ENCODE measurements around the gene ACSM5. TPM values are rescaled to one million over a fixed set of nuclear protein-coding genes. Genes with fewer than 3 reads are reported as not detected.

Gene ACSM5
- total RNA-seq, 1 experiment from 2014 or later: not detected

GRCh38 chr16:20393801-20394577, 15.3 kb upstream of the ACSM5 start:
- intact Hi-C loops (cut with micrococcal nuclease; ENCODE audit: unreplicated experiment): no loop called here
- POLR2A ChIA-PET: no interaction called here

GRCh38 chr16:20395946-20396345, 13.4 kb upstream of the ACSM5 start:
- no peak overlapping the region for H3K27ac Mint-ChIP-seq (ENCODE audit: unreplicated experiment)
- ChIA-PET CTCF (interaction anchor here (1.0 kb wide), 1 partner anchor 488 kb away, joined by 3 read pairs; no protein-coding TSS in a partner anchor), POLR2A (no interaction called here)
- Histone ChIP-seq H3K4me3 (ENCODE audit: low read depth, low read length) (no peak overlapping the region), H3K9me3 (no peaks in the 10 kb centered on the region), H3K36me3 (ENCODE audit: control insufficient read depth, insufficient read depth, low read length) (no peaks in the 10 kb centered on the region), H3K27me3 (replicated peaks; ENCODE audit: control insufficient read depth, insufficient read depth, low read length) (no peaks in the 10 kb centered on the region), H3K4me1 (no peaks in the 10 kb centered on the region)
- H3K4me3 Mint-ChIP-seq (ENCODE audit: unreplicated experiment): no peak overlapping the region
- TF ChIP-seq CTCF (IDR thresholded peaks at IDR 0.05; ENCODE audit: insufficient read depth in 1 of 2, low read depth in 1 of 2, low read length in 1 of 2, severe bottlenecking in 1 of 2, unreplicated experiment in 1 of 2): no peak
- H3K4me1 Mint-ChIP-seq (ENCODE audit: low read depth, unreplicated experiment): no peaks in the 10 kb centered on the region
- BruUV-seq (replicated peaks): no TSS peak
- H3K36me3 Mint-ChIP-seq (ENCODE audit: insufficient read depth, unreplicated experiment): no peaks in the 10 kb centered on the region
- H3K27me3 Mint-ChIP-seq (ENCODE audit: insufficient read depth, unreplicated experiment): no peaks in the 10 kb centered on the region
- intact Hi-C loops (cut with micrococcal nuclease; ENCODE audit: unreplicated experiment): no loop called here
- DNase-seq: no peak
- no peaks in the 10 kb centered on the region for H3K9me3 Mint-ChIP-seq (ENCODE audit: unreplicated experiment)

More at GRCh38 chr16:20393801-20394577, 15.3 kb upstream of the ACSM5 start:
- H3K36me3 Mint-ChIP-seq (ENCODE audit: insufficient read depth, unreplicated experiment): no peaks in the 10 kb centered on the region
- H3K4me1 Mint-ChIP-seq (ENCODE audit: low read depth, unreplicated experiment): no peaks in the 10 kb centered on the region
- H3K27me3 Mint-ChIP-seq (ENCODE audit: insufficient read depth, unreplicated experiment): no peaks in the 10 kb centered on the region
- no peaks in the 10 kb centered on the region for H3K27me3 ChIP-seq (replicated peaks; ENCODE audit: control insufficient read depth, insufficient read depth, low read length)
- no peaks in the 10 kb centered on the region for H3K36me3 ChIP-seq (ENCODE audit: control insufficient read depth, insufficient read depth, low read length)
- no peak overlapping the region for H3K27ac Mint-ChIP-seq (ENCODE audit: unreplicated experiment)
- no TSS peak for BruUV-seq (replicated peaks)
- no peak overlapping the region for H3K4me3 Mint-ChIP-seq (ENCODE audit: unreplicated experiment)
- DNase-seq: no peak
- TF ChIP-seq CTCF (IDR thresholded peaks at IDR 0.05; ENCODE audit: insufficient read depth in 1 of 2, low read depth in 1 of 2, low read length in 1 of 2, severe bottlenecking in 1 of 2, unreplicated experiment in 1 of 2): no peak
- H3K9me3 ChIP-seq: no peaks in the 10 kb centered on the region
- H3K4me1 ChIP-seq: no peaks in the 10 kb centered on the region
- no peak overlapping the region for H3K4me3 ChIP-seq (ENCODE audit: low read depth, low read length)
- H3K9me3 Mint-ChIP-seq (ENCODE audit: unreplicated experiment): no peaks in the 10 kb centered on the region
- CTCF ChIA-PET: no interaction called here

GRCh38 chr16:20396846-20397467, 12.4 kb upstream of the ACSM5 start:
- Histone ChIP-seq H3K4me1 (no peaks in the 10 kb centered on the region), H3K36me3 (ENCODE audit: control insufficient read depth, insufficient read depth, low read length) (no peaks in the 10 kb centered on the region), H3K27me3 (replicated peaks; ENCODE audit: control insufficient read depth, insufficient read depth, low read length) (no peaks in the 10 kb centered on the region), H3K9me3 (no peaks in the 10 kb centered on the region), H3K4me3 (ENCODE audit: low read depth, low read length) (no peak overlapping the region)
- no peak for DNase-seq
- ChIA-PET POLR2A (no interaction called here), CTCF (no interaction called here)
- no peak for TF ChIP-seq CTCF (IDR thresholded peaks at IDR 0.05; ENCODE audit: insufficient read depth in 1 of 2, low read depth in 1 of 2, low read length in 1 of 2, severe bottlenecking in 1 of 2, unreplicated experiment in 1 of 2)
- no peaks in the 10 kb centered on the region for H3K4me1 Mint-ChIP-seq (ENCODE audit: low read depth, unreplicated experiment)
- no TSS peak for BruUV-seq (replicated peaks)
- no peaks in the 10 kb centered on the region for H3K36me3 Mint-ChIP-seq (ENCODE audit: insufficient read depth, unreplicated experiment)
- H3K27ac Mint-ChIP-seq (ENCODE audit: unreplicated experiment): no peak overlapping the region
- intact Hi-C loops (cut with micrococcal nuclease; ENCODE audit: unreplicated experiment): no loop called here
- no peaks in the 10 kb centered on the region for H3K9me3 Mint-ChIP-seq (ENCODE audit: unreplicated experiment)
- H3K4me3 Mint-ChIP-seq (ENCODE audit: unreplicated experiment): no peak overlapping the region
- peaks cover under 1% of the 10 kb centered on the region for H3K27me3 Mint-ChIP-seq (ENCODE audit: insufficient read depth, unreplicated experiment)

Data from Caco-2 (cell line).